IMR-90 (cell line): ENCODE measurements around the gene TRIM46. TPM values are rescaled to one million over a fixed set of nuclear protein-coding genes. Genes with fewer than 3 reads are reported as not detected.

ENCODE experiments used
- ATAC-seq: fragments of 200-7000 bp; cut with Tn5 transposase; 2 replicates; pipeline ENCODE4 v1.9.1; 2020; ENCODE audit warnings: low read depth, mild to moderate bottlenecking, moderate library complexity
- BruUV-seq: library from RNA; stranded (reverse); fragments of 400-500 nt; replicated peaks from 2 replicates; lab custom pipeline; 2021; lab: Mats Ljungman, UMichigan
- CTCF ChIA-PET: fragments of 300-600 bp; formaldehyde crosslinking; extraction: SDS; loops from one replicate; lab custom pipeline; 2021; ENCODE audit warnings: antibody characterized with exemption; lab: Yijun Ruan, JAX
- POLR2A ChIA-PET: fragments of 300-600 bp; sonication (Branson Sonifier 250); formaldehyde crosslinking; loops from one replicate; lab custom pipeline; 2022; ENCODE audit warnings: antibody characterized with exemption; ENCODE audit not compliant: unreplicated experiment; lab: Charles Lee
- DNase-seq: peaks from one replicate; pipeline ENCODE4 v3.0.0; 2013
- H2AFZ ChIP-seq: replicated peaks from 2 replicates; pipeline ENCODE3; 2013; ENCODE audit warnings: low read length, mild to moderate bottlenecking; ENCODE audit not compliant: poor library complexity
- H2AK5ac ChIP-seq: 2 replicates; pipeline ENCODE4 v1.6.1; 2013; ENCODE audit warnings: low read depth, low read length, inconsistent platforms
- H2AK9ac ChIP-seq: replicated peaks from 2 replicates; pipeline ENCODE3; 2013; ENCODE audit warnings: mild to moderate bottlenecking, low read depth, low read length, moderate library complexity; ENCODE audit not compliant: poor library complexity
- H2BK120ac ChIP-seq: 2 replicates; pipeline ENCODE4 v1.6.1; 2013; ENCODE audit warnings: low read depth, low read length, inconsistent platforms
- H2BK15ac ChIP-seq: 3 replicates; pipeline ENCODE4 v1.6.1; 2013; ENCODE audit warnings: low read depth, low read length, inconsistent platforms
- H2BK20ac ChIP-seq: 2 replicates; pipeline ENCODE4 v1.6.1; 2013; ENCODE audit warnings: low read depth, mild to moderate bottlenecking, inconsistent platforms, low read length, moderate library complexity
- H2BK5ac ChIP-seq: 2 replicates; pipeline ENCODE4 v1.6.1; 2013; ENCODE audit warnings: mild to moderate bottlenecking, low read depth, low read length, inconsistent platforms; ENCODE audit not compliant: poor library complexity, severe bottlenecking
- H3K14ac ChIP-seq: replicated peaks from 2 replicates; pipeline ENCODE4 v1.6.1; 2013; ENCODE audit warnings: low read depth, low read length, inconsistent platforms
- H3K18ac ChIP-seq: 2 replicates; pipeline ENCODE4 v1.6.1; 2013; ENCODE audit warnings: low read depth, low read length, control low read depth
- H3K23ac ChIP-seq: 2 replicates; pipeline ENCODE4 v1.6.1; 2013; ENCODE audit warnings: low read depth, low read length, inconsistent platforms
- H3K27ac ChIP-seq: 2 replicates; pipeline ENCODE4 v1.5.1; 2013; ENCODE audit warnings: mild to moderate bottlenecking, control low read depth, low read length; ENCODE audit not compliant: insufficient read depth
- H3K27me3 ChIP-seq: 2 replicates; pipeline ENCODE4 v1.6.1; 2013; ENCODE audit warnings: low read length; ENCODE audit not compliant: control insufficient read depth, insufficient read depth
- H3K36me3 ChIP-seq: 2 replicates; pipeline ENCODE4 v1.6.1; 2013; ENCODE audit warnings: low read length, mixed read lengths; ENCODE audit not compliant: control insufficient read depth, insufficient read depth
- H3K4ac ChIP-seq: 2 replicates; pipeline ENCODE4 v1.6.1; 2013; ENCODE audit warnings: low read depth, low read length, inconsistent platforms
- H3K4me1 ChIP-seq: 2 replicates; pipeline ENCODE4 v1.6.1; 2013; ENCODE audit warnings: low read length, mixed read lengths; ENCODE audit not compliant: control insufficient read depth, insufficient read depth
- H3K4me2 ChIP-seq: 2 replicates; pipeline ENCODE4 v1.6.1; 2013; ENCODE audit warnings: low read depth, mild to moderate bottlenecking, control low read depth, low read length, moderate library complexity
- H3K4me3 ChIP-seq: 2 replicates; pipeline ENCODE4 v1.5.1; 2013; ENCODE audit warnings: low read depth, mild to moderate bottlenecking, control low read depth, low read length, moderate library complexity; ENCODE audit not compliant: insufficient read depth
- H3K56ac ChIP-seq: 2 replicates; pipeline ENCODE4 v1.6.1; 2013; ENCODE audit warnings: low read length, inconsistent platforms; ENCODE audit not compliant: insufficient read depth; ENCODE audit errors: extremely low read depth
- H3K79me1 ChIP-seq, 2 experiments: 2 replicates each; pipeline ENCODE4 v1.6.1; 2013; ENCODE audit warnings: low read length in 2 of 2, inconsistent platforms in 1 of 2, low read depth in 1 of 2
- H3K9ac ChIP-seq: 2 replicates; pipeline ENCODE4 v1.6.1; 2013; ENCODE audit warnings: low read depth, low read length, control low read depth
- H3K9me1 ChIP-seq: 2 replicates; pipeline ENCODE4 v1.6.1; 2013; ENCODE audit warnings: low read length, inconsistent platforms; ENCODE audit not compliant: insufficient read depth
- H3K9me3 ChIP-seq: 2 replicates; pipeline ENCODE4 v1.6.1; 2013; ENCODE audit warnings: low read length; ENCODE audit not compliant: control insufficient read depth, insufficient read depth
- H4K20me1 ChIP-seq: 2 replicates; pipeline ENCODE4 v1.6.1; 2013; ENCODE audit warnings: low read length, inconsistent platforms; ENCODE audit not compliant: insufficient read depth
- H4K5ac ChIP-seq: 2 replicates; pipeline ENCODE4 v1.6.1; 2013; ENCODE audit warnings: mild to moderate bottlenecking, low read depth, low read length, control low read depth
- H4K8ac ChIP-seq, 2 experiments: 2 replicates each; pipeline ENCODE4 v1.6.1; 2013; ENCODE audit warnings: low read depth in 2 of 2, low read length in 2 of 2, control low read depth in 1 of 2, inconsistent platforms in 1 of 2
- H4K91ac ChIP-seq: 2 replicates; pipeline ENCODE4 v1.6.1; 2013; ENCODE audit warnings: low read depth, low read length, inconsistent platforms; ENCODE audit not compliant: insufficient read depth
- CEBPB ChIP-seq: IDR thresholded peaks from 2 replicates; pipeline ENCODE4 v1.6.1; 2012; ENCODE audit warnings: low read depth, low read length, improper control_type of control experiment
- CHD1 ChIP-seq: IDR thresholded peaks from 2 replicates; pipeline ENCODE4 v1.6.1; 2012; ENCODE audit warnings: low read depth, low read length, improper control_type of control experiment
- POLR2A ChIP-seq: IDR thresholded peaks from 2 replicates; pipeline ENCODE4 v1.6.1; 2012; ENCODE audit warnings: mild to moderate bottlenecking, low read depth, low read length
- RCOR1 ChIP-seq: IDR thresholded peaks from 2 replicates; pipeline ENCODE4 v1.6.1; 2012; ENCODE audit warnings: mild to moderate bottlenecking, low read length, improper control_type of control experiment; ENCODE audit not compliant: insufficient replicate concordance
- WGBS, 2 experiments: methylation state at CpG; one replicate each; pipeline versions ENCODE4 v1.1.5 to v1.1.7; 2013; ENCODE audit warnings: missing lambda C conversion rate in 2 of 2; ENCODE audit not compliant: insufficient read length in 1 of 2; ENCODE audit errors: extremely low coverage in 2 of 2; 5-methylcytosine and 5-hydroxymethylcytosine counted together
- dilution Hi-C: fragments of 300-500 bp; cut with HindIII; formaldehyde crosslinking; loops from one replicate; pipeline ENCODE4 v1.14.3; 2018; ENCODE audit warnings: low sequenced_read_pairs; ENCODE audit not compliant: unreplicated experiment
- in situ Hi-C: fragments of 300-500 bp; cut with MboI; formaldehyde crosslinking; loops from 3 replicates; pipeline ENCODE4 v1.14.3; 2019; ENCODE audit warnings: low sequenced_read_pairs, inconsistent platforms, mixed read lengths
- intact Hi-C: fragments of 100-400 bp; cut with micrococcal nuclease; formaldehyde crosslinking; loops from 2 replicates; pipeline ENCODE4 v1.10.0; 2022
- polyA plus RNA-seq, 3 experiments: library from polyadenylated mRNA; depleted of rRNA; stranded (reverse); fragments of >200 nt; gene quantifications; 2 replicates each; pipeline ENCODE4 v1.2.3, GENCODE V29; 2012; ENCODE audit warnings: low replicate concordance in 1 of 3
- total RNA-seq: library from RNA; depleted of rRNA; stranded (reverse); fragments of >200 nt; gene quantifications from 2 replicates; pipeline ENCODE4 v1.2.3, GENCODE V29; 2012
- TF ChIP-seq, protein P1 (sequence below): conservative IDR thresholded peaks from 2 replicates; pipeline ENCODE4 v1.5.1; 2012; ENCODE audit warnings: mild to moderate bottlenecking, low read depth, low read length, improper control_type of control experiment

Gene TRIM46
- total and polyA plus RNA-seq, 2 of the 4 experiments (the other 2 are of a cell fraction), result 2.3 to 6.2 TPM

DNA sequence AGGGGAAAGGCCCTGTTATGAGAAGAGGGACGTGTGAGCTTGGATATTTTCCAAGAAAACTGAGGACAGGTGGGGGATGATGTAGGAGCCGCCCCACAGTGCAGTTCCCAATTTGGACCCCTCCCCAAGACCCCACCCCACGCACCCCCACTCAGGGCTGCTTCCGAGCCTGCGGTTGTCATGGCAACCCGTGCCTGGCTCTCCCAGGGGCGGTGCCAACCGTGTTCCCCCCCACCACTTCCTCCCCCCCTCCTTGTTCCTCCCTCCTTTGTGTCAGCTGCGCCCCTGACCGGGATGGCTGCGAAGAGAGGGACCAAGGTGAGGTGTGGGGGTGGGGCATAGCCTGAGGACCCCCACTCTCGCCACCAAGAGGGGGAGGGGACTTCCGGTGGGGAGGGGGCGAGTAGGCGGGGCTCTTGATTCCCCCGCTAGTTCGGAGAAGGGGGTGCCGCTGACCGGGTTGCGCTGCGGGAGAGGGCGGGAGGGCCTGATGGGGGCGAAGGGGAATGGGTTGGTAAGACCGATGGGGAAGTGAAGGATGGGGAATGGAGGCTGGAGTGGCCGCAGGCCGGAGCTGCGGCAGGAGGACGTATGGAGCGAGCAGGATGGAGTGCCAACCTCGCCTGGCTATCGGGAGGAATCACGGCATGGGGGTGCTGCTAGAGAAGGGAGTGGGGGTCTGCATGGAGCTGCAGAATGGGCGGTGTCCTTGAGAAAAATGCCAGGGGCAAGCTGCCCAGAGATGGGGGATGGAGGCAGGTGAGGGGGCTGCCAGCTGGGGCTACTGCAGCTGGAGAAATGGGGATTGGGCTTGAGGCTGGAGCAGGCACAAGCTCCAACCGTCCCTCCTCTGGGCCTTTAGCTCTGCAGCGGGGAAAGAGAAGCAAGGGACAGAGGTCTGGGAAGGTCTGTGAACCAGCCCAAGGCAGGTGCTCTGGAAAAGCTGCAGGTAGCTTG lies 953 bp downstream of the TRIM46 start:
- CTCF ChIA-PET, result interaction anchor here (0.5 to 1.5 kb wide), 3 partner anchors 19 to 85 kb away, joined by 4 to 6 read pairs (median 5); partner anchors contain the start of gene THBS3
- H3K18ac ChIP-seq, result no peak overlapping the region; the same call in 1 of the 2 replicates
- dilution Hi-C loops, result no loop called here
- intact Hi-C loops, result loop anchor here (10.0 kb wide), 2 partner anchors 200 to 420 kb away; partner anchors contain the start of genes CKS1B and SHC1
- H4K91ac ChIP-seq, result peak overlapping the region; percentile 77; the same call in 1 of the 2 replicates
- peak overlapping the region; percentile 61 for H3K14ac ChIP-seq
- peak overlapping the region; percentile 94 for H3K4me2 ChIP-seq
- peak overlapping the region; percentile 96 for H2AFZ ChIP-seq
- peak overlapping the region; percentile 20; the same call in 1 of the 2 replicates for H2BK120ac ChIP-seq
- peak overlapping the region; percentile 10 to 98 for H4K8ac ChIP-seq
- peaks cover 33% of the 10 kb centered on the region for H3K36me3 ChIP-seq
- POLR2A ChIA-PET, result no interaction called here
- H3K79me1 ChIP-seq, result peaks cover 0 to 46% of the 10 kb centered on the region in 2 experiments; a peak in 3 of 4 replicates
- peak overlapping the region; percentile 96 for H2AK9ac ChIP-seq
- H3K4ac ChIP-seq, result peak overlapping the region; percentile 78
- H3K9me3 ChIP-seq, result no peaks in the 10 kb centered on the region
- peak overlapping the region; percentile 67 for H3K9ac ChIP-seq
- H4K5ac ChIP-seq, result peak overlapping the region; percentile 92
- H3K27me3 ChIP-seq, result no peaks in the 10 kb centered on the region
- H3K4me3 ChIP-seq, result peak overlapping the region; percentile 81
- peaks cover 3% of the 10 kb centered on the region for H3K4me1 ChIP-seq
- 8% methylated on average over 17 of the region's 35 CpGs; no CpG with 5 or more reads in 1 of the 2 experiments for WGBS, 2 experiments
- H2BK20ac ChIP-seq, result no peak overlapping the region
- H2BK5ac ChIP-seq, result no peak overlapping the region
- peaks cover 2% of the 10 kb centered on the region; the same call in 1 of the 2 replicates for H3K9me1 ChIP-seq
- H3K27ac ChIP-seq, result peak overlapping the region; percentile 59
- H3K56ac ChIP-seq, result no peak overlapping the region
- H2AK5ac ChIP-seq, result peak overlapping the region; percentile 84
- no peak for TF ChIP-seq RCOR1
- TF ChIP-seq POLR2A, result no peak
- TF ChIP-seq, protein P1, sequence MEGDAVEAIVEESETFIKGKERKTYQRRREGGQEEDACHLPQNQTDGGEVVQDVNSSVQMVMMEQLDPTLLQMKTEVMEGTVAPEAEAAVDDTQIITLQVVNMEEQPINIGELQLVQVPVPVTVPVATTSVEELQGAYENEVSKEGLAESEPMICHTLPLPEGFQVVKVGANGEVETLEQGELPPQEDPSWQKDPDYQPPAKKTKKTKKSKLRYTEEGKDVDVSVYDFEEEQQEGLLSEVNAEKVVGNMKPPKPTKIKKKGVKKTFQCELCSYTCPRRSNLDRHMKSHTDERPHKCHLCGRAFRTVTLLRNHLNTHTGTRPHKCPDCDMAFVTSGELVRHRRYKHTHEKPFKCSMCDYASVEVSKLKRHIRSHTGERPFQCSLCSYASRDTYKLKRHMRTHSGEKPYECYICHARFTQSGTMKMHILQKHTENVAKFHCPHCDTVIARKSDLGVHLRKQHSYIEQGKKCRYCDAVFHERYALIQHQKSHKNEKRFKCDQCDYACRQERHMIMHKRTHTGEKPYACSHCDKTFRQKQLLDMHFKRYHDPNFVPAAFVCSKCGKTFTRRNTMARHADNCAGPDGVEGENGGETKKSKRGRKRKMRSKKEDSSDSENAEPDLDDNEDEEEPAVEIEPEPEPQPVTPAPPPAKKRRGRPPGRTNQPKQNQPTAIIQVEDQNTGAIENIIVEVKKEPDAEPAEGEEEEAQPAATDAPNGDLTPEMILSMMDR, result no peak
- no peak for TF ChIP-seq CEBPB
- no peak for TF ChIP-seq CHD1
- DNase-seq (peak; percentile 15), ATAC-seq (peak; percentile 3; the same call in 1 of the 2 replicates)
- in situ Hi-C loops, result no loop called here
- BruUV-seq, result no TSS peak
- no peaks in the 10 kb centered on the region for H4K20me1 ChIP-seq
- H3K23ac ChIP-seq, result peak overlapping the region; percentile 66; the same call in 1 of the 2 replicates
- H2BK15ac ChIP-seq, result no peak overlapping the region
